ENCODE results near the gene NT5DC1. TPM values are rescaled to one million over a fixed set of nuclear protein-coding genes. Genes with fewer than 3 reads are reported as not detected.
A peak's percentile ranks its signal among the peaks of the same experiment; 100 is the strongest.

Gene NT5DC1
- total RNA-seq, 1 experiment from 2014 or later = 27.6 TPM

DNA sequence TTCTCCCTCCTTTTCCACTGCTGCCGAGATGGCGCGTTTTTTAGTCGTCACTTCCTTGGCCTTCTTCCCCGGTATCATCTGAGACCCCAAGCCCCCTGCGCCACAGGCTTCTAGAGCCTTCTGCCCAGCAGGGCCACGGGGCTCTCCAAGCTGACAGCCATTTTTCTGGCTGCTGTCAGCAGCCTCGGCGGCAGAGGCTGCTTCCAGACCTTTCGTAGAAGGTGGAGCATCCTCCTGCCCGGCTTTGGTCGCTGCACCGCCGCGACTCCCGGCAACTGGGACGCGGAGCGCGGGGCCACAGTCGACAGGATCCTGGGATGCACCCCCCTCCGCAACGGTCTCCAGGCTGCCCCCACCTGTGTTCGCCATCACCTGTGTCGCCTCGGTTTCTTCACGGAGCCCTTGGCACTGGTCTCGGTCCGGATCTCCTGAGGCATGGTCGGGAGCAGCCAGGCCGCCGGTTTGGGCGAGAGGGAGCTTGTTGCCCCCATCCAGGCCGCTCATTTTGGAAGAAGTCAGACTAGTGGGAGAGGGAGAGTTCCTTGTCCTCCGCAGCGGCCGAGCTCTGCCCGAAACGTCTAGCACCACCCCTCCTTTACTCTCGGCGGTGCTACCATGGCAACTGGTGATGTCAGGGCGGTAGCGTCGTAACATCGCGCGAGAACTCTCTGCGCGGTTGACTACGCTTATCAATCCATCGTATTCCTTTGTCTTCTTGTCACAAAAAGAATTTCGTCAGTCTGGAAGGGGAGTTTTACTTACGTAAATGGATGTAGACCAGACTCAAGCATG is 153.0 kb downstream of the NT5DC1 start, which contains the start of gene TSPYL4:
Gene TSPYL4, minus strand, starts transcription at position 571 of the 792 bp plus-strand sequence. Its CDS starts 67 bp downstream, at position 504.
- no peak within 1 kb of the TSS for H3K4me3 Mint-ChIP-seq (ENCODE audit: unreplicated experiment)
- intact Hi-C loops (cut with micrococcal nuclease) = no loop called here
- TF ChIP-seq, protein P1, sequence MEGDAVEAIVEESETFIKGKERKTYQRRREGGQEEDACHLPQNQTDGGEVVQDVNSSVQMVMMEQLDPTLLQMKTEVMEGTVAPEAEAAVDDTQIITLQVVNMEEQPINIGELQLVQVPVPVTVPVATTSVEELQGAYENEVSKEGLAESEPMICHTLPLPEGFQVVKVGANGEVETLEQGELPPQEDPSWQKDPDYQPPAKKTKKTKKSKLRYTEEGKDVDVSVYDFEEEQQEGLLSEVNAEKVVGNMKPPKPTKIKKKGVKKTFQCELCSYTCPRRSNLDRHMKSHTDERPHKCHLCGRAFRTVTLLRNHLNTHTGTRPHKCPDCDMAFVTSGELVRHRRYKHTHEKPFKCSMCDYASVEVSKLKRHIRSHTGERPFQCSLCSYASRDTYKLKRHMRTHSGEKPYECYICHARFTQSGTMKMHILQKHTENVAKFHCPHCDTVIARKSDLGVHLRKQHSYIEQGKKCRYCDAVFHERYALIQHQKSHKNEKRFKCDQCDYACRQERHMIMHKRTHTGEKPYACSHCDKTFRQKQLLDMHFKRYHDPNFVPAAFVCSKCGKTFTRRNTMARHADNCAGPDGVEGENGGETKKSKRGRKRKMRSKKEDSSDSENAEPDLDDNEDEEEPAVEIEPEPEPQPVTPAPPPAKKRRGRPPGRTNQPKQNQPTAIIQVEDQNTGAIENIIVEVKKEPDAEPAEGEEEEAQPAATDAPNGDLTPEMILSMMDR (IDR thresholded peaks at IDR 0.05; ENCODE audit: unreplicated experiment) = no peak
- CTCF ChIA-PET = interaction anchor here (0.7 to 2.0 kb wide), 8 partner anchors 11 to 280 kb away, joined by 3 to 12 read pairs (median 3); no protein-coding TSS in a partner anchor
- peaks cover 9% of the 10 kb centered on the region for H3K36me3 Mint-ChIP-seq (ENCODE audit: insufficient read depth, unreplicated experiment)
- no peaks in the 10 kb centered on the region for H3K27me3 Mint-ChIP-seq (ENCODE audit: insufficient read depth, unreplicated experiment)
- DNase-seq (ENCODE audit: unreplicated experiment) = peak; percentile 96
- no peaks in the 10 kb centered on the region for H3K9me3 Mint-ChIP-seq (ENCODE audit: unreplicated experiment)
- peaks cover 22% of the 10 kb centered on the region for H3K4me1 Mint-ChIP-seq (ENCODE audit: insufficient read depth, unreplicated experiment)
- POLR2A ChIA-PET = interaction anchor here (0.6 to 6.0 kb wide), 23 partner anchors 9 to 415 kb away, joined by 3 to 69 read pairs (median 4); partner anchors contain the start of genes CALHM5, NT5DC1, RWDD1 and TSPYL1
- TSS peak; percentile 32 for BruUV-seq (replicated peaks)
- H3K27ac Mint-ChIP-seq (ENCODE audit: low read depth, unreplicated experiment) = no peak within 1 kb of the TSS

DNA sequence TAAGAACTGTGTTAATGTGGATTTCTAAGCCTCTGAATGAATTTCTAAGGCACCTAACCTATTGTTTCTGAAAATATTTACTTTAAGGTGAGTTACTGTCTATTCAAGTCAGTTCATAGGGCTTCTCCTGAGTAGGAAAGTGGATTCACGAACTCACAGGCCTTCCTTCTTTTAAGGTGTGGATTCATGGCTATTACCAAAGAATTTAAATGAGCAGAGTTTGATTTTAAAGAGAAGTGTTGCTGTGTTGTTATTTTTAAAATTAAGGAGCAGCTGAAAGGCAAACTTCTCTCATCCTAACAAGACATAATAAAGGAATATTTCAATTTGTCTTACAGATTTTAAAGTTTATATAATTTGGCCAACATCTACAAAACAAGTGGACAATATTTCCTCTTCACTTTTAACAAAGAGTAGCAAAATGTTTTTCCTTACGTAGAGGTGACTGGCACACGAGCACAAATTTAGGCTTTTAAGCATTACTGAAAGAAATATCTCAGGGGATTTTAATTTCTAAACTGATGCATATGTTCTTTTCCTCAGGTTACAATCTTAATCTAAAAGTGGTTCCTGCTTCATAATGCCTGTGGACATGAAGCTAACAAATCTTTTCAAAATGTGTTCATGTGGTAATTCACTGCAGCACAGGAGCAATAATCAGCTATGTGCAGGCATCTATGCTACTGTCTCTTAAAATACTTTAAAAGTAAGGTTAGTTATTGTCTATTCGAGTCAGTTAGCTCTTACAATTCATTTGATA is 153.8 kb downstream of the NT5DC1 start:
- peaks cover 9% of the 10 kb centered on the region for H3K36me3 Mint-ChIP-seq (ENCODE audit: insufficient read depth, unreplicated experiment)
- POLR2A ChIA-PET = interaction anchor here (0.6 to 6.0 kb wide), 27 partner anchors 10 to 426 kb away, joined by 3 to 69 read pairs (median 4); partner anchors contain the start of genes CALHM5, NT5DC1, RWDD1 and TSPYL1
- no peak for DNase-seq (ENCODE audit: unreplicated experiment)
- H3K4me1 Mint-ChIP-seq (ENCODE audit: insufficient read depth, unreplicated experiment) = peaks cover 22% of the 10 kb centered on the region
- H3K9me3 Mint-ChIP-seq (ENCODE audit: unreplicated experiment) = no peaks in the 10 kb centered on the region
- no peak overlapping the region for H3K27ac Mint-ChIP-seq (ENCODE audit: low read depth, unreplicated experiment)
- BruUV-seq (replicated peaks) = TSS peak; percentile 89
- TF ChIP-seq, protein P1 (IDR thresholded peaks at IDR 0.05; ENCODE audit: unreplicated experiment) = no peak
- intact Hi-C loops (cut with micrococcal nuclease) = no loop called here
- H3K27me3 Mint-ChIP-seq (ENCODE audit: insufficient read depth, unreplicated experiment) = no peaks in the 10 kb centered on the region
- CTCF ChIA-PET = interaction anchor here (0.6 to 2.0 kb wide), 9 partner anchors 10 to 279 kb away, joined by 3 to 12 read pairs (median 3); no protein-coding TSS in a partner anchor
- no peak overlapping the region for H3K4me3 Mint-ChIP-seq (ENCODE audit: unreplicated experiment)

DNA sequence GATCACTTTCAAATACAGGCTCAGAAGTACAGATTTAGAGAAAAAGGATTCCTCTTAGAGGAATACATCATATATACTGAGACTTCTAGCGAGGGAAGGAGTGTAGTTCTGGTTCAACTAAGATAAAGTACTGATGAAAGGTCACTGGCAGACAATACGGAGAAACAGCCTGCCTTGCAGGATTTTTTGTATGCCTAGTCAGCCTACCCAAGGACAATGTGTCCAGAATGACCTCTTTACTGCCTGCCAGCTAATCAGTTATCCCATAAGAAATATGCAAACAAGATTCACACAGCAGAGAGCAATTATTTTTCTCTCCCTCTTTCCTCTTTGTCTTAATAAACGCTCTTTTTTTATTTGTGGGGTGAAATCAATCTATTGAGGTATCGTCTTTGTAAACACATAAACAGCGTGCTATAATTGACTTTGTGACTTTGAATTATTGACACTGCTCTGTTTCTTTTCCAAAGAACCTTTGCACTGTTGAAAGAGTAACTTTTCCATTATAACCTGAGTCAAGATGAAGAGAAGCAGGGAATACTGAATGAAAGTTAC is 154.7 kb downstream of the NT5DC1 start:
- TF ChIP-seq, protein P1 (IDR thresholded peaks at IDR 0.05; ENCODE audit: unreplicated experiment) = no peak
- H3K4me3 Mint-ChIP-seq (ENCODE audit: unreplicated experiment) = no peak overlapping the region
- H3K9me3 Mint-ChIP-seq (ENCODE audit: unreplicated experiment) = no peaks in the 10 kb centered on the region
- CTCF ChIA-PET = interaction anchor here (1.0 to 2.0 kb wide), 4 partner anchors 12 to 47 kb away, joined by 3 to 13 read pairs (median 10); no protein-coding TSS in a partner anchor
- intact Hi-C loops (cut with micrococcal nuclease) = no loop called here
- H3K4me1 Mint-ChIP-seq (ENCODE audit: insufficient read depth, unreplicated experiment) = peaks cover 18% of the 10 kb centered on the region
- DNase-seq (ENCODE audit: unreplicated experiment) = no peak
- peaks cover 9% of the 10 kb centered on the region for H3K36me3 Mint-ChIP-seq (ENCODE audit: insufficient read depth, unreplicated experiment)
- H3K27me3 Mint-ChIP-seq (ENCODE audit: insufficient read depth, unreplicated experiment) = no peaks in the 10 kb centered on the region
- POLR2A ChIA-PET = interaction anchor here (0.6 to 6.0 kb wide), 17 partner anchors 11 to 425 kb away, joined by 3 to 69 read pairs (median 6); partner anchors contain the start of genes NT5DC1, RWDD1, TSPYL1 and ZUP1
- H3K27ac Mint-ChIP-seq (ENCODE audit: low read depth, unreplicated experiment) = no peak overlapping the region
- no TSS peak for BruUV-seq (replicated peaks)

Data from MCF 10A (cell line).